ENCODE results near the gene DLEC1.
"Not testable (repeated sequence)": the region's sequence is repeated elsewhere in the genome, so short reads cannot be mapped to it uniquely, and the experiment has no call there.

The DLEC1 gene

DNA sequence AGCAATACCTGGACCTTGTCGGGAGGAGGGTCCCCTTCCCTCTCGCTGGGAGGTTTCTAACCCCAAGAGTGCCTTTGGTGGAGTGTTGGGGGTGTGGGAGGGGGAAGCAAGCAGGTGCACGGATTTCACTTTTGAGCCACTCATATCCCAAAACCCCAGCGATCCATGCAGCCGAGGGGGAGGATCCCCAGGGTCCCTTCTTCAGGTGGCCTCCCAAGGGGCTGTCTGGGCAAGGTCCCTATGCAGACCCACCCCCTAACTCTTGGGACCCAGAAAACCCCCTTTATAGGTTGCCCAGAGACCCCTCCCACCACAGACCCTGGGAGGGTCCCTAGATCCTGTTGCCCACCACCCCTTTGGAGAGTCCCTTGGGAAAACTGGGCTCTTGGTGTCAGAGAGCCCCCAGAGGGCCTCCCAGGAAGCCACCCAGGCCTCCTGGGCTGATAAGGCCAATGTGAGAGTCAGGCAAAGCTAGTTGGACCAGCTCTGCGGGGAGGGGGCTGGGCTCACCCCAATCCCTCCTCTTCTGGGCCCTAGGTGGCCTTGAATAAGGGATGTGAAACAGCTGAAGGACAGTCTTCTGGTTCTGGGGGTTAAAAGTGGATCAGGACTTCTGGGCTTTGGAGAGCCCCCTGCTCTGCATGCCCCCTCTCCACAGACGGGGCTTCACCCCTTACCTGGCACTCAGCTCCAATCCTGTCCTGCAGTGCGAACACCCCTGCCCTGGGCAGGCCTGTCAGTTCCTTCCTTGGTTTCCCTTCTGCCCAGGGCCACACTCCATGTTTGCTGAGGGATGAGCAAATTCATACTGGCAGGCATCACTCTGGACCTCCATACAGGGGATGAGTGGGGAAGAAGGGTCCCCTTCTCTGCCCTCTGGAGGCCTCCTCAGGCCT lies 8.6 kb upstream of the DLEC1 start:
- H3K4me3 ChIP-seq (ENCODE audit: low read depth, low read length), result peak overlapping the region; percentile 77
- no peak overlapping the region for H3K27ac ChIP-seq (ENCODE audit: low read depth, low read length)
- no peaks in the 10 kb centered on the region for H3K36me3 ChIP-seq (ENCODE audit: control insufficient read depth, insufficient read depth, low read length)
- H3K9ac ChIP-seq (ENCODE audit: low read length), result peak overlapping the region; percentile 63
- H3K27me3 ChIP-seq (ENCODE audit: control insufficient read depth, insufficient read depth, low read length), result peaks cover 70% of the 10 kb centered on the region
- H3K9me3 ChIP-seq (ENCODE audit: control insufficient read depth, insufficient read depth, low read depth, low read length), result no peaks in the 10 kb centered on the region
- peaks cover 20% of the 10 kb centered on the region for H3K4me1 ChIP-seq (ENCODE audit: control insufficient read depth, insufficient read depth, low read length)

DNA sequence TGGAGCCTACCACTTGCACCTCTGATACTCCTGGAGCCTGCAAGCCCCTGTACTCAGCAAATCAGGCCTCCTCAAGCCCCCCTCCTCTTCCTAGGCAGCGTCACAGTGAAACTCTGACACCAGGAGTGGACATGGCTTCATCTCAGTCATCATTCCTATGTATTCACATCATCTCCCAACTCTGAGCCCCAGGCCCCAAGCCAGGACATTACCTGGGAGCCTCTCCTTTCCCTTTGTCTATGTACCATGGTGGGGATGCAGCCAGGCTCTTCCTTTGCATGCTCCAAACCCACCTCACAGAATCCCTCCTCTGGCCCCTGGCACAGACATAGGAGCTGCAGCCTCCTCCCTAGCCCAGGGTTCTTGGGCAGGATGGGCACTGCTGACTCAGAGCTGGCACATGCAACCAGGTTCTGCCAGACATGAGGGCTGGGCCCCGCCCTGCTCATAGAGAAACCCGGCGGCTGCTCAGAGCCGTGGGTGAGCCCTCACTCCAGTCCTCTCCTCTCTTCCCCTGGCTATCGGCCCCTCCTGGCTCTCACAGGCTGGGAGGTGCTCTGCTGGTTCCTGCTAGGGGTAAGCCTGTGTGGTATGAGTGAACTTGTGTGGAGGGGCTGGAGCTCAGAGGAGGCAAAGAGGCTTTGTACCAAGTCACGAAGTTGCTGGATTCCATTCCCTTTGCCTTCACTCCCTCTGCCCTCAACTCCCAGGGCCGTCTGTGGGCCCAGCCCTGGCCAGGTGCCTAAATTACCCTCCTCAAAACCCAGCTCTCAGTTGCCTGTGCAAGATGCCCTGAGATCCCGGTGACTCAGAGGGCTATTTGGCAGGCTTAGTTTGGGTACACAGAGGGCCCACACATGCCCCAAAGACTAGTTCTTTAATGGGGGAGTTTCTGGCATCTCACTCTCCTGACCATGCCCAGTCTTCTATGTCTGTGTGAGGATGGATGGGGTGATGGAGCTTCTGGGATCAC lies 7.7 kb upstream of the DLEC1 start:
- Histone ChIP-seq H3K9ac (ENCODE audit: low read length) (no peak overlapping the region), H3K4me3 (ENCODE audit: low read depth, low read length) (no peak overlapping the region), H3K27ac (ENCODE audit: low read depth, low read length) (no peak overlapping the region)

DNA sequence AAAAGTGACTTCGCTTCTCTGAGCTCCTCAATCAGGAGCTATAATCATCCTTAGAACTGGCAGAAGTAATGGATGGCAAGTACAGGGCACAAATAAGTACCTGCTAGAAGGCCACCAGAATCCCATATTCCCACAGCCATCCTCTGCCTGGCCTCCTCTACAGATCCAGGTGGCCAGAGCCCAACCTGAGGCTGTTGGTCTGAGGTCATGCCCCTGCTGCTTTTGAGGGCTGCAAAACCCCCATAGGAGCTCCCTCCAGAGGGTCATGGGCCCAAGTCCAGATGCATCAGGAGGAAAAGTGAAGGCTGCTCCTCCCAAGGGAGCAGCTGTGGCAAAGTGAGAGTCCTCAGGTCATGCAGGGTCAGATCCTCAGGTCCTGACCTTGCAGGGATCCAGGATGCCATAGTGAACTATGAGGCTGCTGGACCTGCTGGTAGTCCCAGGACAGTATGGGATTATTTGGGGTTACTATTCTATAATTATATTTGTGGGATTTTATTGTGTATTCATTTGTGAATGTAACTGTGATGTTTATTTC lies 6.6 kb upstream of the DLEC1 start:
- no peak overlapping the region for H3K4me3 ChIP-seq (ENCODE audit: low read depth, low read length)
- peaks cover 53% of the 10 kb centered on the region for H3K27me3 ChIP-seq (ENCODE audit: control insufficient read depth, insufficient read depth, low read length)
- H3K9me3 ChIP-seq (ENCODE audit: control insufficient read depth, insufficient read depth, low read depth, low read length), result no peaks in the 10 kb centered on the region
- H3K4me1 ChIP-seq (ENCODE audit: control insufficient read depth, insufficient read depth, low read length), result peaks cover 23% of the 10 kb centered on the region; the same call in 1 of the 2 replicates
- H3K27ac ChIP-seq (ENCODE audit: low read depth, low read length), result no peak overlapping the region
- no peak overlapping the region for H3K9ac ChIP-seq (ENCODE audit: low read length)
- H3K36me3 ChIP-seq (ENCODE audit: control insufficient read depth, insufficient read depth, low read length), result no peaks in the 10 kb centered on the region

More for the DNA sequence above, 7.7 kb upstream of the DLEC1 start:
- H3K36me3 ChIP-seq (ENCODE audit: control insufficient read depth, insufficient read depth, low read length), result no peaks in the 10 kb centered on the region
- H3K9me3 ChIP-seq (ENCODE audit: control insufficient read depth, insufficient read depth, low read depth, low read length), result no peaks in the 10 kb centered on the region
- H3K4me1 ChIP-seq (ENCODE audit: control insufficient read depth, insufficient read depth, low read length), result peaks cover 14% of the 10 kb centered on the region; the same call in 1 of the 2 replicates
- H3K27me3 ChIP-seq (ENCODE audit: control insufficient read depth, insufficient read depth, low read length), result peaks cover 63% of the 10 kb centered on the region

DNA sequence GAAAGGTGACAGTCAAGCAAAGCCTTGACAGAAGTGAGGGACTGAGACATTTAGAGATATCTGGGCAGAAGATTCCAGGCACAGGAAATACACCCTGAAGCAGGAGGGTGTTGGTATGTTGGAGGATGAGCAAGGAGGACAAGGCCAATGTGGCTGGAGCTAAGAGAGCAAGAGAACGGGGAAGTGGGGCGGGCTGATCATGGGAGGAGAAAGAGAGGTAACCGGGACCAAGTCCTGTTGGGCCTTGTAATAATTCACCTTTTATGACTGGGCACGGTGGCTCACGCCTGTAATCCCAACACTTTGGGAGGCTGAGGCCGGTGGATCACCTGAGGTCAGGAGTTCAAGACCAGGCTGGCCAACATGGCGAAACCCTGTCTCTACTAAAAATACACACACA lies 5.4 kb upstream of the DLEC1 start:
- not testable (repeated sequence) for H3K4me3 ChIP-seq (ENCODE audit: low read depth, low read length); H3K27ac ChIP-seq (ENCODE audit: low read depth, low read length); H3K36me3 ChIP-seq (ENCODE audit: control insufficient read depth, insufficient read depth, low read length); H3K9ac ChIP-seq (ENCODE audit: low read length); H3K9me3 ChIP-seq (ENCODE audit: control insufficient read depth, insufficient read depth, low read depth, low read length)
- H3K4me1 ChIP-seq (ENCODE audit: control insufficient read depth, insufficient read depth, low read length), result peaks cover 16% of the 10 kb centered on the region; the same call in 1 of the 2 replicates
- H3K27me3 ChIP-seq (ENCODE audit: control insufficient read depth, insufficient read depth, low read length), result peaks cover 44% of the 10 kb centered on the region

GRCh38 chr3:38034335-38034734 lies 4.7 kb upstream of the DLEC1 start:
- peaks cover 20% of the 10 kb centered on the region for H3K4me1 ChIP-seq (ENCODE audit: control insufficient read depth, insufficient read depth, low read length)
- H3K36me3 ChIP-seq (ENCODE audit: control insufficient read depth, insufficient read depth, low read length); H3K27ac ChIP-seq (ENCODE audit: low read depth, low read length); H3K4me3 ChIP-seq (ENCODE audit: low read depth, low read length); H3K9me3 ChIP-seq (ENCODE audit: control insufficient read depth, insufficient read depth, low read depth, low read length); H3K9ac ChIP-seq (ENCODE audit: low read length): not testable (repeated sequence)
- H3K27me3 ChIP-seq (ENCODE audit: control insufficient read depth, insufficient read depth, low read length), result peaks cover 46% of the 10 kb centered on the region

DNA sequence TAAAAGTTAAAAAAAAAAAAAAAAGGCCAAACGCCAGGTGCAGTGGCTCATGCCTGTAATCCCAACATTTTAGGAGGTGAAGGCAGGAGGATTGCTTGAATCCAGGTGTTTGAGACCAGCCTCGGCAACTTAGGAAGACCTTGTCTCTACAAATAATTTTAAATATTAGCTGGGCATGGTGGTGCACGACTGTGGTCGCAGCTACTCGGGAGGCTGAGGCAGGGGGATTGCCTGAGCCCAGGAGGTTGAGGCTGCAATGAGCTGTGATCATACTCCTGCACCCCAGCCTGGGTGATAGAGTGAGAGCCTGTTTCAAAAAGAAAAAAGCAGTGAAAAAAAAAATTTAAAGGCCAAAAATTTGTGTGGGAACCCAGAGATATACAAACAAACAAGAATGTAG lies 2.7 kb upstream of the DLEC1 start:
- Histone ChIP-seq H3K36me3 (ENCODE audit: control insufficient read depth, insufficient read depth, low read length) (no peaks in the 10 kb centered on the region), H3K9me3 (ENCODE audit: control insufficient read depth, insufficient read depth, low read depth, low read length) (no peaks in the 10 kb centered on the region), H3K4me3 (ENCODE audit: low read depth, low read length) (no peak overlapping the region), H3K9ac (ENCODE audit: low read length) (no peak overlapping the region), H3K27me3 (ENCODE audit: control insufficient read depth, insufficient read depth, low read length) (peaks cover 42% of the 10 kb centered on the region), H3K4me1 (ENCODE audit: control insufficient read depth, insufficient read depth, low read length) (peaks cover 22% of the 10 kb centered on the region), H3K27ac (ENCODE audit: low read depth, low read length) (no peak overlapping the region)

- H3K27ac ChIP-seq (ENCODE audit: low read depth, low read length), result no peak overlapping the region
- H3K36me3 ChIP-seq (ENCODE audit: control insufficient read depth, insufficient read depth, low read length), result no peaks in the 10 kb centered on the region
- H3K4me3 ChIP-seq (ENCODE audit: low read depth, low read length), result no peak overlapping the region
- no peaks in the 10 kb centered on the region for H3K9me3 ChIP-seq (ENCODE audit: control insufficient read depth, insufficient read depth, low read depth, low read length)
- H3K27me3 ChIP-seq (ENCODE audit: control insufficient read depth, insufficient read depth, low read length), result peaks cover 35% of the 10 kb centered on the region
- no peak overlapping the region for H3K9ac ChIP-seq (ENCODE audit: low read length)
- H3K4me1 ChIP-seq (ENCODE audit: control insufficient read depth, insufficient read depth, low read length), result peaks cover 22% of the 10 kb centered on the region
These were observed 2.1 kb upstream of the DLEC1 start for GRCh38 chr3:38036906-38037305.

DNA sequence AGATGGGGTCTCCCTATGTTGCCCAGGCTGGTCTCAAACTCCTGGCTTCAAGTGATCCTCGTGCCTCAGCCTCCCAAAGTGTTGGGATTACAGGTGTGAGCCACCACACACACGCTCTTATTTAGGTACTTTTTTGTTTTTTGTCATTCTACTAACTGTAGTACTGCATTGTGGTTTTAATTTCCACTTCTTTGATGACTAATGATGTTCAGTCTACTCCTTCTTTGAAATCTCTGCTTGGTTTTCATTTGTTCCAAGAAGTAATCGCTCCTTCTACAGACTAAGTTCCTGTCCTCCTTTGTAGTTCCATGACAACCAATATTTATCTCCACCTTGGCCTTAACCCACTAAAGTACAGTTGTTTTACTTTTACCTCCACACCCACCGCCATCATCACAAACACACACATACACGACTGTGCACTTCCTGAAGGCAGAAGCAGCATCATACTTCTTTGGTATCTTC lies 529 bp upstream of the DLEC1 start:
- Histone ChIP-seq H3K4me1 (ENCODE audit: control insufficient read depth, insufficient read depth, low read length) (peaks cover 22% of the 10 kb centered on the region), H3K27me3 (ENCODE audit: control insufficient read depth, insufficient read depth, low read length) (peaks cover 25% of the 10 kb centered on the region), H3K36me3 (ENCODE audit: control insufficient read depth, insufficient read depth, low read length) (no peaks in the 10 kb centered on the region), H3K9ac (ENCODE audit: low read length) (no peak overlapping the region), H3K4me3 (ENCODE audit: low read depth, low read length) (peak overlapping the region; percentile 76), H3K27ac (ENCODE audit: low read depth, low read length) (no peak overlapping the region), H3K9me3 (ENCODE audit: control insufficient read depth, insufficient read depth, low read depth, low read length) (no peaks in the 10 kb centered on the region)

DNA sequence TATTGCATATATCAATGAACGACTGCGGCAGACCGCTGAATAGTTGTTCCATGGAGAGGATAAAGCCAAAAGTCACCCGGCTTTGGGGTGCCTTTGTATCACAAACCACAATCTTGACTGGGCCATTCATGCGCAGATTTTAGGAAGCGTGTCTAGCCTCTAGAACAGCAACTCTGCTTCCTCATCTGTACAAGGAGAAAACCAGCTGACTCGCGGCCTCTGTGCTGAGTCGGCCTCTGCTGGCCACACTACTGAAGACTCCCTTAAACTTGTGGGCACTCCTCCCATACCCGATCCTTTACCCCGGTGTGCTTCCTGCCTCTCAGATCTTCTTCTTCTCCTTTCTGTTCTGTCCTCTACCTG lies 872 bp downstream of the DLEC1 start:
- Histone ChIP-seq H3K27ac (ENCODE audit: low read depth, low read length) (no peak overlapping the region), H3K9ac (ENCODE audit: low read length) (no peak overlapping the region), H3K4me3 (ENCODE audit: low read depth, low read length) (peak overlapping the region; percentile 76)

DNA sequence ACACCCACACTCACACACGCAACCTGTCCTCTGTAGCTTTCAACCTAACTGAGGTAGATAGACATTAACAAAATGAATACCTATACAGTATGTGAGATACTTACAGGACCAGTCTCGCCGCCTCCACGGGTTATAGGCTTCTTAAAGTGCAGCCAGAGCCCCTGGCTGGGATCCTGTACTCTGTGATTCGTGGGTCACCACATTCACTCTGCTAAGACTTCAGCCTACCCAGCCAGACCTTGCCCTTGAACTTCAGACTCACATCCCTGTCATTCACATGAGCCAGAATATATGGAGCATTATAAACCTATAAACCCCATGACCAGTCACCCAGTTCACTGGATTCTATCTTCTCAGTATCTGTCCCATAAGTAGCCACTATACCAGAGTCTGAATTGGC lies 1.4 kb downstream of the DLEC1 start:
- Histone ChIP-seq H3K9ac (ENCODE audit: low read length) (no peak overlapping the region), H3K4me1 (ENCODE audit: control insufficient read depth, insufficient read depth, low read length) (peaks cover 22% of the 10 kb centered on the region), H3K4me3 (ENCODE audit: low read depth, low read length) (no peak overlapping the region), H3K27ac (ENCODE audit: low read depth, low read length) (no peak overlapping the region), H3K27me3 (ENCODE audit: control insufficient read depth, insufficient read depth, low read length) (peaks cover 29% of the 10 kb centered on the region), H3K9me3 (ENCODE audit: control insufficient read depth, insufficient read depth, low read depth, low read length) (no peaks in the 10 kb centered on the region), H3K36me3 (ENCODE audit: control insufficient read depth, insufficient read depth, low read length) (no peaks in the 10 kb centered on the region)

More for the DNA sequence above, 872 bp downstream of the DLEC1 start:
- Histone ChIP-seq H3K36me3 (ENCODE audit: control insufficient read depth, insufficient read depth, low read length) (no peaks in the 10 kb centered on the region), H3K9me3 (ENCODE audit: control insufficient read depth, insufficient read depth, low read depth, low read length) (no peaks in the 10 kb centered on the region), H3K27me3 (ENCODE audit: control insufficient read depth, insufficient read depth, low read length) (peaks cover 29% of the 10 kb centered on the region), H3K4me1 (ENCODE audit: control insufficient read depth, insufficient read depth, low read length) (peaks cover 22% of the 10 kb centered on the region)
